Hematopoietic multipotent progenitor cell treated with erythropoietin and hydrocortisone succinate and interleukin-3 and kit ligand, for 4 days (in vitro differentiated cells): Measurements from ENCODE around the gene LRP10.
A peak's percentile ranks its signal among the peaks of the same experiment; 100 is the strongest.

Source experiments
- DNase-seq: peaks from one replicate; pipeline ENCODE4 v3.0.0-alpha.2; 2015

Gene LRP10

DNA sequence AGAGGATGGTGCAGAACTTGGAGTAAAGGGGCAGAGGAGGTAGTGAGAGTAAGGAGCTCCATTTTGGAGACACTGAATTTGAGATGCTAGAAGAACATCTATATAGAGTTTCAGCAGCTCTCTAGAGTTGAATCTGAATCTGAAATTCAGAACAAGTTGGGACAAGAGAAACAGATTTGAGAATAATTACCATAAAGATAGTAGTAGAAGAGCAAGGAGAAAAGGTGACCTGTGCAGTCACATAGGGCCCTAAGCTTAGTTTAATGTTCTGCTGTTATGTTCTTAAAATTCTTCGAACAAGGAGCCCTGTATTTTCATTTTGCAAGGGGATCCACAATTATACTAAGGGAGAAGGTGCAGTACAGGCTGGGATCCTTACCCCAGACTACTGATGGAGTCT is 18.9 kb downstream of the LRP10 start:
- no peak for DNase-seq

DNA sequence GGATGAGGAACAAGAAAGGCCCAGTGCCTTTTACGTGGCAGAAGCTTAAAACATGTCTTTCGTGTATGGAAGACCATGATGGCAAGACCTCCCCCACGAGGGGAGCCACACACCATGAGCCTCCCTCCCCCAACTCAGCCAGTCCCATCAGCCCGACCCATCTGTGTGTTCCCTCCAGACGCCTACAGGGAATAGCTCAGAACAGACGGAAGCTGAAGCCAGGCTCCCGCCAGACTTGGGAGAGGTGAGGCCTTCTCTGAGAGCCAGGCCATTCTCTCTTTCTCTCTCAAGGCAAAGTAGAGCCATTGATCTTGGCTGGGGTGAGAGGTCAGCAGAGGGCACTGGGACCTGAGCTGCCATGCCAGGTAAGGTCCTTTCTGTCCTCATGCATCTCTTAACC is 20.9 kb downstream of the LRP10 start:
- DNase-seq, result no peak

- DNase-seq, result no peak
Measured at GRCh38 chr14:22893706-22894105, 22.2 kb downstream of the LRP10 start.

GRCh38 chr14:22895402-22895801 is 23.9 kb downstream of the LRP10 start:
- no peak for DNase-seq

DNA sequence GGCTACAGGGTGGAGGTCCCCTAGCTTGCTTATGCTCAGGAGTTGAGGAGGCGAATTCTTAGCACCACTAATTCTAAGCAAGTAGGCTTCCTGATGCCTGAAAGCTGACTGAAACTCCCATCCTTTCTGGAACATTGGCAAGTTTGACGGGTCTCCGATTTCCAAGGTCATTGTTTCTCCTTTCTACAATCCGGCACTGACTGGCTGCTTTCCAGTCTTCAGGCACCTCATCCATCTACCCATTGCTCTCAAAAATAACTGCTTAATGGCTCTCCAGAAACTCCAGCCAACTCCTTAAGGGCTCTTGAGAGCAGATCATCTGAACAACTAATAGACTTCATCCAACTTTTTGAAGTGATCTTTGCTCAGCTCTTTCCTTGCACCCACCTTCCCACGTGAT is 24.8 kb downstream of the LRP10 start:
- DNase-seq, result no peak

DNA sequence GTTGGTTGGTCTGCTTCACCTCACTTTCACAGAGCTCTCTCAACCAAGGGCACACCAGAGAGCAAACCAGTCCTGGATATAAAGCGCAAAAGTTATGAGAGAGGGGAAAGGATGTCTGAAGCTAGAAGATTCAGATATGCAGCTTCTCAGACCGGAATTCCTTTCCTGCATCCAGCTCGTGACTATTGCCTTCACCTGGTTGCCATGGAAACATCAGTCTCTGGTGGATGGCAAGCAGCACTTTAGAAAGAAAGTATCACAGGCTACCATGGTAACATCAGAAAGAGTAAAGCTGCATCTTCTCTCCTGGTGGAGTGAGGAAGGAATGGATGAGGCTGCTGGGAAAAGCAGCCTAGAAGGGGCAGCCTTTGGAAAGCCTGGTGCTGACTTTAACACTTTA is 25.2 kb downstream of the LRP10 start:
- DNase-seq, result no peak

DNA sequence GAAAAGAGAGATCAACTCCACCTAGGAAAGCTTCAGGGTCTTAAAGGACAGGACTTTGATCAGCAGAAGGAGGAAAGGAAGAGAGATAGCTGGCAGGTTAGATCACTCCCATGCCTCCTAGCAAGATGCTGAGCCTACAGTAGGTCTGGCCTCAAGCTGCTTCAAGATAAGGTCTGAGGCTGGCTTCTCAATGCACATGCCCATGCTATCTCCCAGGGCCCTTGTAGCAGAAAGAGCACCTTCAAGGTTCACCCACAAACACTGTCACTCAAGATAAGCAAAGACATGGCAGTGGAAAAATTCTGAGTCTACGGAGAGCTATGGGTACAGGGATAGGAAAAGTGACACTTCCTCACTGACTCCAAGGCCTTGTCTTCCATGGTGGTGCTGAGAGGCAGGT is 25.8 kb downstream of the LRP10 start:
- DNase-seq, result peak; percentile 94

GRCh38 chr14:22898302-22899090 is 27.0 kb downstream of the LRP10 start:
- no peak for DNase-seq

DNA sequence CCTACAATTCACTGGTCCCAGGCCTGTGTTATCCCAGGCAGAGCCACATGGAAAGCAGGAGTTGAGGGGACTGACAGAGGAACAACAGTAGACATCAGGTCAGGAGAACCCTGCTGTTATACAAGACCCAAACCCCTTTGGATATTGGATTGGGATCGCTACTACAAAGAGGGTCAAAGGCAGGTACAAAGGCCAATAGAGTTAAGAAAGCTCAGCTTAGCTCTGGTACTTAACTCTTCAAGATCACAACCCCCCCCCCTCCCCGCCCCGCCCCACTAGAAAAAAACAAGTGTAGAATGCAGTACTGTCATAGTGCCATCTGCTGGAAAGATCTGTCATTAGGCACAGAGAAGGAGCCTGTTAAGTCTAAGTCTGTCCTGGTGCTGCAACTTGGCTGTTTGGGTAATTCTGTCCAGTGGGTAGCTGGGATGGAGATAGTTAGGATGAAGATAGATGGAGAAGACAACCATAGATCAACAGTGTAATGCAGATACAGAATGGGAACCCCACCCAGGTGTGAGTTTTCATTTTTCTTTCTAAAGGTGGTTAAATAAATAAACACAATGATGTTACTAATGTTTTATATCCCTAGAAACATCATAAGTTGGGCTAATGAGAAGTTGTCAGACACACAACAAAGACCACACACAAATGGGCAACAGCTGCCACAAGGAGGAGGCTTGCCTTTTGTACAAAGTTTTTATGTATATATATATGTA is 28.7 kb downstream of the LRP10 start:
- peak; percentile 87 for DNase-seq

GRCh38 chr14:22901799-22902198 is 30.3 kb downstream of the LRP10 start:
- DNase-seq, result no peak

DNA sequence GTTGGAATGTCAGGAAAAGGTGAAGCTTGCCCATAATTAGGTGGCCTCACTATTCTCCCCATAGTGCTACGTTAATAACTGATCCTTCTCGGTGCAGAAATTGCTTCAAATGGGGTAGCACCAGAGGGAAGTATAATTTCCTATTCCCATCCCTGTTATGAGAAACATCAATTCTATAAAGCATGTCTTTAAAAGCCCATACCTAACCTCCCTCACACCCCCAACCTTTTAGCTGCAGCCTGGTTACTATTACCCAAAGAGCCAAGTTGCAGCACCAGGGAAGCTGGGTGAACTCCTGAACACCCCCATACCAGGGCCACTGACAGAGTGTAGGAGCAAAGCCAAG is 32.2 kb downstream of the LRP10 start:
- no peak for DNase-seq

- DNase-seq, result no peak
Measured at GRCh38 chr14:22905627-22906026, 34.1 kb downstream of the LRP10 start.

DNA sequence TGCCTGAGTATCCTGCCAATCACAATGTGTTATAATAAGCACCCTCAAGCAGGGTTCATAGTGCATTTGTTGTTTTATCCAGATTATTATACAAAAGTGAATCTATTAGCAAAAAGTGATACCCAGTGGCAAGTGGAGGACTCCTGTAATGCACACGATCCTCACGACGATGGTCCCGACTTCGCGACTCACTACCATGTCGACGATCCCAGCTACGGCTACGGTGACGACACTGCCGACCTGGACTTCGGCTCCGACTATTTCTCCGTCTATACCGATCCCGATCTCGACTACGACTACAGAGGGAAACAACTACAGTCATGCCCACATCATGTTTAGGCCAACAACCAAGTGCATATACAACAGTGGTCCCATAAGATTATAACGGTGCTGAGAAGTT is 34.5 kb downstream of the LRP10 start:
- DNase-seq, result no peak

GRCh38 chr14:22907429-22907828 is 35.9 kb downstream of the LRP10 start:
- DNase-seq, result no peak

GRCh38 chr14:22908601-22909000 is 37.1 kb downstream of the LRP10 start:
- peak; percentile 32 for DNase-seq

GRCh38 chr14:22910916-22911315 is 39.4 kb downstream of the LRP10 start:
- no peak for DNase-seq

- DNase-seq, result peak; percentile 36
Measured at GRCh38 chr14:22914836-22915235, 43.3 kb downstream of the LRP10 start.

GRCh38 chr14:22915886-22916521 is 44.5 kb downstream of the LRP10 start:
- DNase-seq, result peak; percentile 63

DNA sequence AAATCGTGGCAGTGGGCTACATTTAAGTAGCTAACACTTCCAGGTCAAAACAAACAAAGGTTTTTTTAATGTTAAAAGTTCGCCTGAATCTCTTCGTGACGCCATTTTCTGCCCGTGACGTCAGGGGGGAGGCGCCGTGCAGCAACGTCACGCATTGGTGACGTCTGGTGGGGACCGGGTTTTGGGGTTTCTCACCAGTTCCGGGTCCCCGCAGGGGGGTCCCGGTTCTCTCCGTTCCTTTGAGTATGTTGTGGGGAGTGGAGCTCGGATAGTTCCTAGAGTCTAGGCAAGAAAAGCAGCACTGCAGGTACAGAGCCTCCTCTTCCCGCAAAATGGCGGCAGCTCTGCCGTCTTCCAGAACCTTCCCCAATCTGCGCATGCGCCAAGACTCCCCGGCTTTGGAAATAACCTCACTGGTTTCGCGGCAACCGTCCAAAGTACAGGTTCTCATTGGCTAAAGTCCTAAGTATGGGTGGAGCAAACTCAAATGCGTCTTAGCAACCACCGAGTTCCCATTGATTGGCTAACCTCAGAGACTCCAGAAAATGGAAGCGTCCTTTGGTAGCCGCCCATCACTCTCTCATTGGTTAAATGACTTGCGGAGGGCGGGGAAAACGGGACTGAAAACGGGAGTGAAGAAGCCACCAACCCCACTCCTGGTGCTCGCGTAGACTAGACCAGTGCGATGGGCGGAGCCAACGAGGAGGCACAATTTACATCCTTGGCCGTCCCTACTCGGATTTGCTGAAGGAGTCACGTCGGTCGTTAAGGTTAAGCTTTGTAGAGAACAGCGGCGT is 47.5 kb downstream of the LRP10 start, which contains the start of gene RBM23:
Gene RBM23, minus strand, starts transcription at position 346 of the 797 bp plus-strand sequence.
- DNase-seq, result peak; percentile 100

- no peak for DNase-seq
Measured at GRCh38 chr14:22919601-22919921, 48.0 kb downstream of the LRP10 start.

GRCh38 chr14:22920697-22921096 is 49.2 kb downstream of the LRP10 start:
- DNase-seq, result no peak

- no peak for DNase-seq
Measured at GRCh38 chr14:22922294-22922693, 50.8 kb downstream of the LRP10 start.

GRCh38 chr14:22923746-22924145 is 52.2 kb downstream of the LRP10 start:
- no peak for DNase-seq
